IMR-90 (cell line): ENCODE data around the gene SLC25A12. TPM values are rescaled to one million over a fixed set of nuclear protein-coding genes. Genes with fewer than 3 reads are reported as not detected.

Source experiments
- ATAC-seq: fragments of 200-7000 bp; cut with Tn5 transposase; 2 replicates; pipeline ENCODE4 v1.9.1; 2020; ENCODE audit warnings: low read depth, mild to moderate bottlenecking, moderate library complexity
- BruUV-seq: library from RNA; stranded (reverse); fragments of 400-500 nt; replicated peaks from 2 replicates; lab custom pipeline; 2021; lab: Mats Ljungman, UMichigan
- CTCF ChIA-PET: fragments of 300-600 bp; formaldehyde crosslinking; extraction: SDS; loops from one replicate; lab custom pipeline; 2021; ENCODE audit warnings: antibody characterized with exemption; lab: Yijun Ruan, JAX
- POLR2A ChIA-PET: fragments of 300-600 bp; sonication (Branson Sonifier 250); formaldehyde crosslinking; loops from one replicate; lab custom pipeline; 2022; ENCODE audit warnings: antibody characterized with exemption; ENCODE audit not compliant: unreplicated experiment; lab: Charles Lee
- DNase-seq: peaks from one replicate; pipeline ENCODE4 v3.0.0; 2013
- H2AFZ ChIP-seq: replicated peaks from 2 replicates; pipeline ENCODE3; 2013; ENCODE audit warnings: low read length, mild to moderate bottlenecking; ENCODE audit not compliant: poor library complexity
- H2AK5ac ChIP-seq: 2 replicates; pipeline ENCODE4 v1.6.1; 2013; ENCODE audit warnings: low read depth, low read length, inconsistent platforms
- H2AK9ac ChIP-seq: replicated peaks from 2 replicates; pipeline ENCODE3; 2013; ENCODE audit warnings: mild to moderate bottlenecking, low read depth, low read length, moderate library complexity; ENCODE audit not compliant: poor library complexity
- H2BK120ac ChIP-seq: 2 replicates; pipeline ENCODE4 v1.6.1; 2013; ENCODE audit warnings: low read depth, low read length, inconsistent platforms
- H2BK15ac ChIP-seq: 3 replicates; pipeline ENCODE4 v1.6.1; 2013; ENCODE audit warnings: low read depth, low read length, inconsistent platforms
- H2BK20ac ChIP-seq: 2 replicates; pipeline ENCODE4 v1.6.1; 2013; ENCODE audit warnings: low read depth, mild to moderate bottlenecking, inconsistent platforms, low read length, moderate library complexity
- H2BK5ac ChIP-seq: 2 replicates; pipeline ENCODE4 v1.6.1; 2013; ENCODE audit warnings: mild to moderate bottlenecking, low read depth, low read length, inconsistent platforms; ENCODE audit not compliant: poor library complexity, severe bottlenecking
- H3K14ac ChIP-seq: replicated peaks from 2 replicates; pipeline ENCODE4 v1.6.1; 2013; ENCODE audit warnings: low read depth, low read length, inconsistent platforms
- H3K18ac ChIP-seq: 2 replicates; pipeline ENCODE4 v1.6.1; 2013; ENCODE audit warnings: low read depth, low read length, control low read depth
- H3K23ac ChIP-seq: 2 replicates; pipeline ENCODE4 v1.6.1; 2013; ENCODE audit warnings: low read depth, low read length, inconsistent platforms
- H3K27ac ChIP-seq: 2 replicates; pipeline ENCODE4 v1.5.1; 2013; ENCODE audit warnings: mild to moderate bottlenecking, control low read depth, low read length; ENCODE audit not compliant: insufficient read depth
- H3K27me3 ChIP-seq: 2 replicates; pipeline ENCODE4 v1.6.1; 2013; ENCODE audit warnings: low read length; ENCODE audit not compliant: control insufficient read depth, insufficient read depth
- H3K36me3 ChIP-seq: 2 replicates; pipeline ENCODE4 v1.6.1; 2013; ENCODE audit warnings: low read length, mixed read lengths; ENCODE audit not compliant: control insufficient read depth, insufficient read depth
- H3K4ac ChIP-seq: 2 replicates; pipeline ENCODE4 v1.6.1; 2013; ENCODE audit warnings: low read depth, low read length, inconsistent platforms
- H3K4me1 ChIP-seq: 2 replicates; pipeline ENCODE4 v1.6.1; 2013; ENCODE audit warnings: low read length, mixed read lengths; ENCODE audit not compliant: control insufficient read depth, insufficient read depth
- H3K4me2 ChIP-seq: 2 replicates; pipeline ENCODE4 v1.6.1; 2013; ENCODE audit warnings: low read depth, mild to moderate bottlenecking, control low read depth, low read length, moderate library complexity
- H3K4me3 ChIP-seq: 2 replicates; pipeline ENCODE4 v1.5.1; 2013; ENCODE audit warnings: low read depth, mild to moderate bottlenecking, control low read depth, low read length, moderate library complexity; ENCODE audit not compliant: insufficient read depth
- H3K56ac ChIP-seq: 2 replicates; pipeline ENCODE4 v1.6.1; 2013; ENCODE audit warnings: low read length, inconsistent platforms; ENCODE audit not compliant: insufficient read depth; ENCODE audit errors: extremely low read depth
- H3K79me1 ChIP-seq, 2 experiments: 2 replicates each; pipeline ENCODE4 v1.6.1; 2013; ENCODE audit warnings: low read length in 2 of 2, inconsistent platforms in 1 of 2, low read depth in 1 of 2
- H3K9ac ChIP-seq: 2 replicates; pipeline ENCODE4 v1.6.1; 2013; ENCODE audit warnings: low read depth, low read length, control low read depth
- H3K9me1 ChIP-seq: 2 replicates; pipeline ENCODE4 v1.6.1; 2013; ENCODE audit warnings: low read length, inconsistent platforms; ENCODE audit not compliant: insufficient read depth
- H3K9me3 ChIP-seq: 2 replicates; pipeline ENCODE4 v1.6.1; 2013; ENCODE audit warnings: low read length; ENCODE audit not compliant: control insufficient read depth, insufficient read depth
- H4K20me1 ChIP-seq: 2 replicates; pipeline ENCODE4 v1.6.1; 2013; ENCODE audit warnings: low read length, inconsistent platforms; ENCODE audit not compliant: insufficient read depth
- H4K5ac ChIP-seq: 2 replicates; pipeline ENCODE4 v1.6.1; 2013; ENCODE audit warnings: mild to moderate bottlenecking, low read depth, low read length, control low read depth
- H4K8ac ChIP-seq, 2 experiments: 2 replicates each; pipeline ENCODE4 v1.6.1; 2013; ENCODE audit warnings: low read depth in 2 of 2, low read length in 2 of 2, control low read depth in 1 of 2, inconsistent platforms in 1 of 2
- H4K91ac ChIP-seq: 2 replicates; pipeline ENCODE4 v1.6.1; 2013; ENCODE audit warnings: low read depth, low read length, inconsistent platforms; ENCODE audit not compliant: insufficient read depth
- BHLHE40 ChIP-seq: fragments of 150-350 bp; IDR thresholded peaks from 2 replicates; pipeline ENCODE4 v1.6.1; 2016; ENCODE audit warnings: mild to moderate bottlenecking, low read depth, low read length
- CEBPB ChIP-seq: IDR thresholded peaks from 2 replicates; pipeline ENCODE4 v1.6.1; 2012; ENCODE audit warnings: low read depth, low read length, improper control_type of control experiment
- FOS ChIP-seq: fragments of 150-350 bp; IDR thresholded peaks from 2 replicates; pipeline ENCODE4 v1.6.1; 2016; ENCODE audit warnings: low read depth, low read length
- MXI1 ChIP-seq: IDR thresholded peaks from 2 replicates; pipeline ENCODE4 v1.6.1; 2012; ENCODE audit warnings: low read depth, mild to moderate bottlenecking, low read length, moderate library complexity, borderline replicate concordance
- NFE2L2 ChIP-seq: fragments of 150-350 bp; IDR thresholded peaks from 2 replicates; pipeline ENCODE4 v1.6.1; 2016; ENCODE audit warnings: low read depth, mild to moderate bottlenecking, low read length
- RCOR1 ChIP-seq: IDR thresholded peaks from 2 replicates; pipeline ENCODE4 v1.6.1; 2012; ENCODE audit warnings: mild to moderate bottlenecking, low read length, improper control_type of control experiment; ENCODE audit not compliant: insufficient replicate concordance
- SMC3 ChIP-seq: fragments of 150-350 bp; IDR thresholded peaks from 2 replicates; pipeline ENCODE4 v1.6.1; 2016; ENCODE audit warnings: low read depth, mild to moderate bottlenecking, antibody characterized with exemption, low read length, moderate library complexity
- USF2 ChIP-seq: fragments of 150-350 bp; IDR thresholded peaks from 2 replicates; pipeline ENCODE4 v1.6.1; 2017; ENCODE audit warnings: mild to moderate bottlenecking, antibody characterized with exemption, low read length, low read depth
- WGBS, 2 experiments: methylation state at CpG; one replicate each; pipeline versions ENCODE4 v1.1.5 to v1.1.7; 2013; ENCODE audit warnings: missing lambda C conversion rate in 2 of 2; ENCODE audit not compliant: insufficient read length in 1 of 2; ENCODE audit errors: extremely low coverage in 2 of 2; 5-methylcytosine and 5-hydroxymethylcytosine counted together
- dilution Hi-C: fragments of 300-500 bp; cut with HindIII; formaldehyde crosslinking; loops from one replicate; pipeline ENCODE4 v1.14.3; 2018; ENCODE audit warnings: low sequenced_read_pairs; ENCODE audit not compliant: unreplicated experiment
- in situ Hi-C: fragments of 300-500 bp; cut with MboI; formaldehyde crosslinking; loops from 3 replicates; pipeline ENCODE4 v1.14.3; 2019; ENCODE audit warnings: low sequenced_read_pairs, inconsistent platforms, mixed read lengths
- intact Hi-C: fragments of 100-400 bp; cut with micrococcal nuclease; formaldehyde crosslinking; loops from 2 replicates; pipeline ENCODE4 v1.10.0; 2022
- polyA plus RNA-seq, 3 experiments: library from polyadenylated mRNA; depleted of rRNA; stranded (reverse); fragments of >200 nt; gene quantifications; 2 replicates each; pipeline ENCODE4 v1.2.3, GENCODE V29; 2012; ENCODE audit warnings: low replicate concordance in 1 of 3
- total RNA-seq: library from RNA; depleted of rRNA; stranded (reverse); fragments of >200 nt; gene quantifications from 2 replicates; pipeline ENCODE4 v1.2.3, GENCODE V29; 2012
- TF ChIP-seq, protein P1 (sequence below): fragments of 150-350 bp; IDR thresholded peaks from 2 replicates; pipeline ENCODE4 v1.6.1; 2016; ENCODE audit warnings: low read depth, mild to moderate bottlenecking, low read length, moderate library complexity, borderline replicate concordance

The SLC25A12 gene
- total and polyA plus RNA-seq, 2 of the 4 experiments (the other 2 are of a cell fraction): 16.3 to 17.6 TPM

DNA sequence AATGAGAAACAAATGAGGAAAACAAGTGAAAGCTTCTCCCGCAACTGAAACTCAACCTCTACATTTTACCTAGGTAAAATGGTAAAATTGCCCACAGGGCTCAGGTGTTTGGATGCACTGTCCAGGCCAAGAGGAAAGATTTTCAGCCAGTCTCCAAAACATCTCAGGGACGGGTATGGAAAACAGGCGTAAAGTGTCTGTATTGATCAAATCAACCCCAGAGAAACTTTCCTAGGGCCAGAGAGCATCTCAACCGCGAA is 27.9 kb upstream of the SLC25A12 start:
- Histone ChIP-seq H3K56ac (peak overlapping the region; percentile 82; the same call in 1 of the 2 replicates), H3K79me1 (peaks cover under 1 to 17% of the 10 kb centered on the region in 2 experiments; a peak in 3 of 4 replicates), H3K9ac (peak overlapping the region; percentile 76), H4K8ac (peak overlapping the region; percentile 76 to 98), H2BK5ac (peak overlapping the region; percentile 47), H4K91ac (peak overlapping the region; percentile 69), H2BK15ac (no peak overlapping the region), H2BK120ac (no peak overlapping the region), H3K18ac (peak overlapping the region; percentile 4), H3K23ac (peak overlapping the region; percentile 91; the same call in 1 of the 2 replicates), H3K14ac (peak overlapping the region; percentile 95), H3K4ac (peak overlapping the region; percentile 84; the same call in 1 of the 2 replicates), H4K5ac (peak overlapping the region; percentile 72), H3K9me1 (no peaks in the 10 kb centered on the region), H2AK5ac (no peak overlapping the region), H3K27ac (peak overlapping the region; percentile 31), H2AFZ (peak overlapping the region; percentile 90), H3K4me3 (peak overlapping the region; percentile 24), H4K20me1 (no peaks in the 10 kb centered on the region), H3K4me1 (no peaks in the 10 kb centered on the region), H3K9me3 (no peaks in the 10 kb centered on the region), H2BK20ac (no peak overlapping the region), H3K27me3 (no peaks in the 10 kb centered on the region), H3K36me3 (peaks cover 2% of the 10 kb centered on the region; the same call in 1 of the 2 replicates), H2AK9ac (no peak overlapping the region), H3K4me2 (peak overlapping the region; percentile 69)
- TF ChIP-seq USF2 (no peak), FOS (no peak), MXI1 (no peak), BHLHE40 (no peak), NFE2L2 (no peak), SMC3 (no peak), CEBPB (no peak), RCOR1 (no peak)
- TF ChIP-seq, protein P1, sequence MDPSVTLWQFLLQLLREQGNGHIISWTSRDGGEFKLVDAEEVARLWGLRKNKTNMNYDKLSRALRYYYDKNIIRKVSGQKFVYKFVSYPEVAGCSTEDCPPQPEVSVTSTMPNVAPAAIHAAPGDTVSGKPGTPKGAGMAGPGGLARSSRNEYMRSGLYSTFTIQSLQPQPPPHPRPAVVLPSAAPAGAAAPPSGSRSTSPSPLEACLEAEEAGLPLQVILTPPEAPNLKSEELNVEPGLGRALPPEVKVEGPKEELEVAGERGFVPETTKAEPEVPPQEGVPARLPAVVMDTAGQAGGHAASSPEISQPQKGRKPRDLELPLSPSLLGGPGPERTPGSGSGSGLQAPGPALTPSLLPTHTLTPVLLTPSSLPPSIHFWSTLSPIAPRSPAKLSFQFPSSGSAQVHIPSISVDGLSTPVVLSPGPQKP: no peak
- DNase-seq (no peak), ATAC-seq (peak; percentile 7; the same call in 1 of the 2 replicates)
- BruUV-seq: no TSS peak
- intact Hi-C loops: loop anchor here (2.0 to 5.0 kb wide), 3 partner anchors 110 to 181 kb away; partner anchors contain the start of gene DLX2
- WGBS, 2 experiments: 6% methylated on average over 2 of the region's 5 CpGs; no CpG with 5 or more reads in 1 of the 2 experiments
- CTCF ChIA-PET: interaction anchor here (0.7 kb wide), 1 partner anchor 14 kb away, joined by 3 read pairs; no protein-coding TSS in a partner anchor
- dilution Hi-C loops: no loop called here
- POLR2A ChIA-PET: no interaction called here
- in situ Hi-C loops: no loop called here
